NCI-H2171 (cell line): ENCODE data around the gene FOXN4.

ENCODE experiments used
- DNase-seq: peaks from one replicate; lab custom pipeline; 2025; lab: John Stamatoyannopoulos, UW

FOXN4 gene

GRCh38 chr12:109258607-109259544 is 50.2 kb downstream of the FOXN4 start:
- no peak for DNase-seq

- DNase-seq = no peak
Measured at GRCh38 chr12:109258201-109258600, 50.9 kb downstream of the FOXN4 start.

GRCh38 chr12:109256011-109256410 is 53.1 kb downstream of the FOXN4 start:
- DNase-seq = no peak

GRCh38 chr12:109255377-109255776 is 53.7 kb downstream of the FOXN4 start:
- no peak for DNase-seq

- DNase-seq = no peak
Measured at GRCh38 chr12:109253913-109254544, 55.1 kb downstream of the FOXN4 start.

GRCh38 chr12:109252799-109253198 is 56.3 kb downstream of the FOXN4 start:
- DNase-seq = no peak

- DNase-seq = no peak
Measured at GRCh38 chr12:109250523-109250922, 58.6 kb downstream of the FOXN4 start.

GRCh38 chr12:109247831-109248654 is 61.0 kb downstream of the FOXN4 start:
- DNase-seq = no peak

GRCh38 chr12:109246221-109246620 is 62.9 kb downstream of the FOXN4 start:
- DNase-seq = no peak

GRCh38 chr12:109244073-109244472 is 65.0 kb downstream of the FOXN4 start:
- no peak for DNase-seq

GRCh38 chr12:109241936-109242335 is 67.1 kb downstream of the FOXN4 start:
- DNase-seq = no peak

GRCh38 chr12:109240365-109240764 is 68.7 kb downstream of the FOXN4 start:
- no peak for DNase-seq

GRCh38 chr12:109239691-109240090 is 69.4 kb downstream of the FOXN4 start:
- DNase-seq = no peak

- no peak for DNase-seq
Measured at GRCh38 chr12:109239179-109239578, 69.9 kb downstream of the FOXN4 start.

GRCh38 chr12:109236257-109236656 is 72.8 kb downstream of the FOXN4 start:
- no peak for DNase-seq

- DNase-seq = no peak
Measured at GRCh38 chr12:109234012-109234411, 75.1 kb downstream of the FOXN4 start.

GRCh38 chr12:109232731-109233130 is 76.4 kb downstream of the FOXN4 start:
- no peak for DNase-seq

GRCh38 chr12:109230193-109230592 is 78.9 kb downstream of the FOXN4 start:
- DNase-seq = no peak

GRCh38 chr12:109228664-109229063 is 80.4 kb downstream of the FOXN4 start:
- no peak for DNase-seq
